Fibroblast of lung (primary cell): ENCODE data around the gene SYNDIG1. TPM values are rescaled to one million over a fixed set of nuclear protein-coding genes. Genes with fewer than 3 reads are reported as not detected.

Experiments
- DNase-seq, 2 donors: peaks; one replicate each; pipeline versions ENCODE4 v3.0.0 to v3.0.0-alpha.2; 2010; ENCODE audit warnings: low read depth in 2 of 2
- H2AFZ ChIP-seq: 2 replicates; pipeline ENCODE4 v1.5.1; 2012; ENCODE audit warnings: low read length, control low read depth, inconsistent platforms
- H3K27ac ChIP-seq: 2 replicates; pipeline ENCODE4 v1.5.1; 2011; ENCODE audit warnings: low read length, control low read depth; ENCODE audit not compliant: insufficient read depth
- H3K27me3 ChIP-seq: 2 replicates; pipeline ENCODE4 v1.5.1; 2011; ENCODE audit warnings: mild to moderate bottlenecking, low read length; ENCODE audit not compliant: control insufficient read depth, insufficient read depth
- H3K36me3 ChIP-seq: 2 replicates; pipeline ENCODE4 v1.5.1; 2011; ENCODE audit warnings: low read length; ENCODE audit not compliant: control insufficient read depth, insufficient read depth
- H3K4me1 ChIP-seq: 2 replicates; pipeline ENCODE4 v1.5.1; 2011; ENCODE audit warnings: low read length; ENCODE audit not compliant: control insufficient read depth, insufficient read depth; ENCODE audit errors: extremely low read depth
- H3K4me2 ChIP-seq: 2 replicates; pipeline ENCODE4 v1.5.1; 2011; ENCODE audit warnings: low read length, control low read depth; ENCODE audit not compliant: insufficient read depth; ENCODE audit errors: extremely low read depth
- H3K4me3 ChIP-seq, 4 experiments: fragments of 200-600 bp in 1 of 4; sonication (generic) in 1 of 4; replicated peaks in 1 of 4; 2 replicates each; pipeline ENCODE4 v1.5.1; 2011 to 2016; ENCODE audit warnings: low read length in 4 of 4, low read depth in 3 of 4, mild to moderate bottlenecking in 3 of 4, control low read depth in 2 of 4, inconsistent platforms in 1 of 4, mixed read lengths in 1 of 4; ENCODE audit not compliant: insufficient read depth in 1 of 4; ENCODE audit errors: control extremely low read depth in 1 of 4
- H3K79me2 ChIP-seq: 2 replicates; pipeline ENCODE4 v1.5.1; 2012; ENCODE audit warnings: mild to moderate bottlenecking, low read length, inconsistent platforms; ENCODE audit not compliant: control insufficient read depth, insufficient read depth
- H3K9ac ChIP-seq: 2 replicates; pipeline ENCODE4 v1.5.1; 2011; ENCODE audit warnings: mild to moderate bottlenecking, low read length, control low read depth; ENCODE audit not compliant: insufficient read depth
- H3K9me3 ChIP-seq: 2 replicates; pipeline ENCODE4 v1.5.1; 2012; ENCODE audit warnings: low read depth, low read length; ENCODE audit not compliant: control insufficient read depth, insufficient read depth
- H4K20me1 ChIP-seq: 2 replicates; pipeline ENCODE4 v1.5.1; 2011; ENCODE audit warnings: low read length; ENCODE audit not compliant: control insufficient read depth, insufficient read depth; ENCODE audit errors: extremely low read depth
- EZH2 ChIP-seq: IDR thresholded peaks from 2 replicates; pipeline ENCODE4 v1.5.1; 2012; ENCODE audit warnings: low read length, control low read depth, mild to moderate bottlenecking; ENCODE audit errors: missing control alignments
- polyA plus RNA-seq, 2 donors: library from polyadenylated mRNA; depleted of rRNA in 1 of 2; stranded (reverse) in 1 of 2; unstranded in 1 of 2; fragments of >200 nt; gene quantifications; 2 replicates each; pipeline ENCODE4 v1.2.1, GENCODE V29; 2011 to 2012; ENCODE audit warnings: missing spikeins in 1 of 2
- total RNA-seq: library from RNA; depleted of rRNA; stranded (reverse); fragments of >200 nt; gene quantifications from 2 replicates; pipeline ENCODE4 v1.2.1, GENCODE V29; 2014
- TF ChIP-seq, protein P1 (sequence below), 2 donors: IDR thresholded peaks in 1 of 2; conservative IDR thresholded peaks in 1 of 2; 1 replicate in 1 of 2; 2 replicates in 1 of 2; pipeline ENCODE4 v1.5.1; 2011 to 2012; ENCODE audit warnings: low read length in 2 of 2, control low read depth in 1 of 2, inconsistent platforms in 1 of 2, low read depth in 1 of 2, mild to moderate bottlenecking in 1 of 2

SYNDIG1 gene
- total and polyA plus RNA-seq, 2 donors (not counting 1 experiment from before 2014, with no cell fraction given): 0.02 to 0.17 TPM

DNA sequence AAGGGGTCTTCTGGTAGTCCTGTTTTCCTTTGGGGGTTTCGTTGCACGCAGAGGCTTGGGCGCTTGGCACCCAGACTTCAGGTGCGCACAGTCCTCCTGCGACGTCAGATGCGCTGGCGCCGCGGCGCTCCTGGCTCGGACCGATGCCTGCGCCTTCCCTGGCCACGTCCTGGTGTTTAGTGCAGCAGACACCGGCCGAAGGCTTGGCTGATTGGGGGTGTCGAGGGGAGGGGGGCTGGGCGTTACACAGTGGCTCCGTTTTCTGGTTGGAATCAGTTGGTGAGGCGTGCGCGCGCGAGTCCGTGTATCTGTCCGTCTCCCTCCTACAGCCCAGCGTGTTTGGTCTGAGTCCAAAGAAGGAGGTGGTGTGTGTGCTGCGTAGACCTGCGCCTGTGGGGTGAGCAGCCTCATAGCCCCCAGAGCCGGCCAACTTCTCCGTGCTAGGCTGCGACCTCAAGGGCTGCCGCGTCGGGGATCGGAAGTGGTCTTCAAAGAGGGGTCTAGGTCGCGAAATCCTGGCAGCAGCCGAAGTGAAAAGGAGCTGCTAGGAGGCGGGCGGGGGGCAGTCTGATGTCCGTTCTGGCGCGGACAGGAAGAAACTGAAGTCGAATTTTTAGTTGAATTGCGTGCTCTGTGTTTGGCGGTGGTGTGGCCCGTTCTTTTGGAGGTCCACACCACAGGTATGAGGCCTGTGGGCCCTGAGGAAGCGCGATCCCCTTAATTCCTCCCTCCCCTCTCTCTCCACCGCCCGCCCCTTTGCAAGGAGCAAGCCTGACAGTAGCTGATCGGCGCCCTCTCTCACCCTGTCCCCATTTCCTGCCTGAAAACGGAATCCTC lies 1.5 kb downstream of the SYNDIG1 start:
- DNase-seq: no peak
- Histone ChIP-seq H3K4me3 (no peak overlapping the region), H2AFZ (no peak overlapping the region), H3K9ac (no peak overlapping the region), H3K27ac (no peak overlapping the region), H3K4me2 (peak overlapping the region; percentile 13), H3K4me1 (no peaks in the 10 kb centered on the region), H3K27me3 (peaks cover 30% of the 10 kb centered on the region), H3K9me3 (no peaks in the 10 kb centered on the region), H3K36me3 (no peaks in the 10 kb centered on the region), H4K20me1 (no peaks in the 10 kb centered on the region), H3K79me2 (no peaks in the 10 kb centered on the region)
- TF ChIP-seq, protein P1, sequence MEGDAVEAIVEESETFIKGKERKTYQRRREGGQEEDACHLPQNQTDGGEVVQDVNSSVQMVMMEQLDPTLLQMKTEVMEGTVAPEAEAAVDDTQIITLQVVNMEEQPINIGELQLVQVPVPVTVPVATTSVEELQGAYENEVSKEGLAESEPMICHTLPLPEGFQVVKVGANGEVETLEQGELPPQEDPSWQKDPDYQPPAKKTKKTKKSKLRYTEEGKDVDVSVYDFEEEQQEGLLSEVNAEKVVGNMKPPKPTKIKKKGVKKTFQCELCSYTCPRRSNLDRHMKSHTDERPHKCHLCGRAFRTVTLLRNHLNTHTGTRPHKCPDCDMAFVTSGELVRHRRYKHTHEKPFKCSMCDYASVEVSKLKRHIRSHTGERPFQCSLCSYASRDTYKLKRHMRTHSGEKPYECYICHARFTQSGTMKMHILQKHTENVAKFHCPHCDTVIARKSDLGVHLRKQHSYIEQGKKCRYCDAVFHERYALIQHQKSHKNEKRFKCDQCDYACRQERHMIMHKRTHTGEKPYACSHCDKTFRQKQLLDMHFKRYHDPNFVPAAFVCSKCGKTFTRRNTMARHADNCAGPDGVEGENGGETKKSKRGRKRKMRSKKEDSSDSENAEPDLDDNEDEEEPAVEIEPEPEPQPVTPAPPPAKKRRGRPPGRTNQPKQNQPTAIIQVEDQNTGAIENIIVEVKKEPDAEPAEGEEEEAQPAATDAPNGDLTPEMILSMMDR (conservative IDR thresholded peaks at IDR 0.05 in 1 of 2, IDR thresholded peaks at IDR 0.05 in 1 of 2; ENCODE audit: low read depth in 1 of 2, low read length in 2 of 2): no peak
- no peak for TF ChIP-seq EZH2

GRCh38 chr20:24472426-24472825 lies 3.0 kb downstream of the SYNDIG1 start:
- Histone ChIP-seq H3K36me3 (no peaks in the 10 kb centered on the region), H3K27ac (no peak overlapping the region), H3K79me2 (no peaks in the 10 kb centered on the region), H3K27me3 (peaks cover 29% of the 10 kb centered on the region), H3K4me3 (no peak overlapping the region), H4K20me1 (no peaks in the 10 kb centered on the region), H3K4me2 (no peak overlapping the region), H3K9ac (no peak overlapping the region), H2AFZ (no peak overlapping the region), H3K4me1 (no peaks in the 10 kb centered on the region), H3K9me3 (no peaks in the 10 kb centered on the region)
- TF ChIP-seq, protein P1 (conservative IDR thresholded peaks at IDR 0.05 in 1 of 2, IDR thresholded peaks at IDR 0.05 in 1 of 2; ENCODE audit: low read depth in 1 of 2, low read length in 2 of 2): no peak
- TF ChIP-seq EZH2: no peak
- DNase-seq: no peak

GRCh38 chr20:24473435-24474223 lies 4.2 kb downstream of the SYNDIG1 start:
- TF ChIP-seq, protein P1 (conservative IDR thresholded peaks at IDR 0.05 in 1 of 2, IDR thresholded peaks at IDR 0.05 in 1 of 2; ENCODE audit: low read depth in 1 of 2, low read length in 2 of 2): no peak
- no peak for TF ChIP-seq EZH2
- H3K4me1 ChIP-seq: no peaks in the 10 kb centered on the region

More at GRCh38 chr20:24473435-24474223, 4.2 kb downstream of the SYNDIG1 start:
- Histone ChIP-seq H3K79me2 (no peaks in the 10 kb centered on the region), H3K27ac (no peak overlapping the region), H3K9ac (no peak overlapping the region), H3K36me3 (no peaks in the 10 kb centered on the region), H3K9me3 (no peaks in the 10 kb centered on the region), H3K27me3 (peaks cover 24% of the 10 kb centered on the region), H3K4me2 (no peak overlapping the region), H4K20me1 (no peaks in the 10 kb centered on the region), H3K4me3 (no peak overlapping the region), H2AFZ (no peak overlapping the region)
- no peak for DNase-seq
